PFSK-1 (cell line): ENCODE data around the gene DDAH1.

Source experiments
- POLR2AphosphoS5 ChIP-seq: IDR thresholded peaks from 2 replicates; pipeline ENCODE4 v1.6.1; 2012; ENCODE audit warnings: low read depth, mild to moderate bottlenecking, control low read depth, low read length, moderate library complexity
- SIN3A ChIP-seq: IDR thresholded peaks from 2 replicates; pipeline ENCODE4 v1.6.1; 2012; ENCODE audit warnings: mild to moderate bottlenecking, low read length, moderate library complexity, borderline replicate concordance; ENCODE audit not compliant: insufficient read depth
- TAF1 ChIP-seq: IDR thresholded peaks from 2 replicates; pipeline ENCODE4 v1.6.1; 2012; ENCODE audit warnings: low read length, control low read depth, borderline replicate concordance; ENCODE audit not compliant: insufficient read depth
- TF ChIP-seq, protein P1 (sequence below), 2 experiments: IDR thresholded peaks; 2 replicates each; pipeline versions ENCODE4 v1.6.1 to v1.8.0; 2011 to 2012; ENCODE audit warnings: low read depth in 2 of 2, low read length in 2 of 2, control low read depth in 1 of 2, inconsistent platforms in 1 of 2, mild to moderate bottlenecking in 1 of 2, moderate library complexity in 1 of 2; ENCODE audit not compliant: insufficient read depth in 1 of 2

DNA sequence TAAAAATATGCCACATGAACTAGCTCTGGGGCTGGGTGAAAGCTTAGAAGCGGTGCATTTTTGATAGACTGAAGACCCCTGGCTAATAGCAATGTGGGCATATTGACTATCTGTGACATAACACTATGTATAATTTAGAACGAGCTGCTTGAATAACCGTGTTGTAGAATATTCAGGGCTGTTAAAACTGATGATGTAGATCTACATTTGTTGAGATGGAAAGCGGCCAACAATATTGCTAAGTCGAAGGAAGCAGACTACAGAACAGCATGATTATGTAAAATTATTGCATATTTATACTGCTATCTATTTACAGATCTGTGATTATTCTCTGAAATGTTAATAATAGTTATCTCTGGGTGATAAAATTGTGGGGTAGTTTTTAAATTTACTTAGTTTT lies 147.4 kb downstream of the DDAH1 start:
- TF ChIP-seq POLR2AphosphoS5, result no peak
- no peak for TF ChIP-seq SIN3A
- TF ChIP-seq, protein P1, sequence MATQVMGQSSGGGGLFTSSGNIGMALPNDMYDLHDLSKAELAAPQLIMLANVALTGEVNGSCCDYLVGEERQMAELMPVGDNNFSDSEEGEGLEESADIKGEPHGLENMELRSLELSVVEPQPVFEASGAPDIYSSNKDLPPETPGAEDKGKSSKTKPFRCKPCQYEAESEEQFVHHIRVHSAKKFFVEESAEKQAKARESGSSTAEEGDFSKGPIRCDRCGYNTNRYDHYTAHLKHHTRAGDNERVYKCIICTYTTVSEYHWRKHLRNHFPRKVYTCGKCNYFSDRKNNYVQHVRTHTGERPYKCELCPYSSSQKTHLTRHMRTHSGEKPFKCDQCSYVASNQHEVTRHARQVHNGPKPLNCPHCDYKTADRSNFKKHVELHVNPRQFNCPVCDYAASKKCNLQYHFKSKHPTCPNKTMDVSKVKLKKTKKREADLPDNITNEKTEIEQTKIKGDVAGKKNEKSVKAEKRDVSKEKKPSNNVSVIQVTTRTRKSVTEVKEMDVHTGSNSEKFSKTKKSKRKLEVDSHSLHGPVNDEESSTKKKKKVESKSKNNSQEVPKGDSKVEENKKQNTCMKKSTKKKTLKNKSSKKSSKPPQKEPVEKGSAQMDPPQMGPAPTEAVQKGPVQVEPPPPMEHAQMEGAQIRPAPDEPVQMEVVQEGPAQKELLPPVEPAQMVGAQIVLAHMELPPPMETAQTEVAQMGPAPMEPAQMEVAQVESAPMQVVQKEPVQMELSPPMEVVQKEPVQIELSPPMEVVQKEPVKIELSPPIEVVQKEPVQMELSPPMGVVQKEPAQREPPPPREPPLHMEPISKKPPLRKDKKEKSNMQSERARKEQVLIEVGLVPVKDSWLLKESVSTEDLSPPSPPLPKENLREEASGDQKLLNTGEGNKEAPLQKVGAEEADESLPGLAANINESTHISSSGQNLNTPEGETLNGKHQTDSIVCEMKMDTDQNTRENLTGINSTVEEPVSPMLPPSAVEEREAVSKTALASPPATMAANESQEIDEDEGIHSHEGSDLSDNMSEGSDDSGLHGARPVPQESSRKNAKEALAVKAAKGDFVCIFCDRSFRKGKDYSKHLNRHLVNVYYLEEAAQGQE (IDR thresholded peaks at IDR 0.05; ENCODE audit: insufficient read depth in 1 of 2, low read depth in 2 of 2, low read length in 2 of 2), result no peak
- no peak for TF ChIP-seq TAF1
